ENCODE data around the gene NUP88. TPM values are rescaled to one million over a fixed set of nuclear protein-coding genes. Genes with fewer than 3 reads are reported as not detected.
A peak's percentile ranks its signal among the peaks of the same experiment; 100 is the strongest.

The NUP88 gene
- total RNA-seq, 1 donor from 2014 or later: 39.6 TPM

DNA sequence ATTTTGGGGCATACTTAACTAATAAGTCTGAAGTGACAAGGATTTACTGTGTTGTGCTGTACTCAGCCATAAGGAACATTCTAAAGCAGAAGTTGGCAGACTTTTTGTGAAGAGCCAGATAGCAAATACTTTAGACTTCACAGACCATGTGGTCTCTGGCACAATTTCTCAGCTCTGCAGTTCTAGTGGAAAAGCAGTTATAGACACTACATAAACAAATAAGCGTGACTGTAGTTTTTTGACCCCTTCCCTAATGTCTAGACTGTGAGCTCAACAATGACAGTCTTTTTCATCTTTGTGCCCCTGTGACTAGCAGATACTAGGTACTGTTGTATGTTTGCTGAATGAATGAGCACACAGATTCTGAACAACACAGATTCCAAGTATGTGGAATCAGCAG lies 5.4 kb upstream of the NUP88 start:
- DNase-seq (no peak), ATAC-seq (ENCODE audit: poor library complexity) (no peak)
- intact Hi-C loops (cut with DNase I): no loop called here

DNA sequence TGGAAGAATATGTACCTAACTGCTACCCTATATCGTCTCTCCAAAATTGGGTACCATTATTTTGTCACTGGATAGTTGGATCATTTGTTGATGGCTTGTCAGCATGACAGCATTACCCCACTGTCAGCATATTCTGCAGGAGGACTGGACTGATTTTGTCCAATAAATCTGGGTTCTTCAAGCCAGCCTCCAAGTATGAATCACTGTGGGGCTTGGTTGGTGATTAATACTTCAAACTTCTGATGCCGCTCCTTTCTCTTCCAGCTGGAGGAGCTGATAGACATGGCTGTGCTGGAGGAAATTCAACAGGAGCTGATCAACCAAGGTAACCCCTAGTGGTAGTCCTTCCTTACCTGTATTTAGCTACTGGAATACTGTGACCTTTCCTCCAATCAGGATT lies 3.0 kb upstream of the NUP88 start:
- DNase-seq (no peak), ATAC-seq (ENCODE audit: poor library complexity) (no peak)
- intact Hi-C loops (cut with DNase I): no loop called here

DNA sequence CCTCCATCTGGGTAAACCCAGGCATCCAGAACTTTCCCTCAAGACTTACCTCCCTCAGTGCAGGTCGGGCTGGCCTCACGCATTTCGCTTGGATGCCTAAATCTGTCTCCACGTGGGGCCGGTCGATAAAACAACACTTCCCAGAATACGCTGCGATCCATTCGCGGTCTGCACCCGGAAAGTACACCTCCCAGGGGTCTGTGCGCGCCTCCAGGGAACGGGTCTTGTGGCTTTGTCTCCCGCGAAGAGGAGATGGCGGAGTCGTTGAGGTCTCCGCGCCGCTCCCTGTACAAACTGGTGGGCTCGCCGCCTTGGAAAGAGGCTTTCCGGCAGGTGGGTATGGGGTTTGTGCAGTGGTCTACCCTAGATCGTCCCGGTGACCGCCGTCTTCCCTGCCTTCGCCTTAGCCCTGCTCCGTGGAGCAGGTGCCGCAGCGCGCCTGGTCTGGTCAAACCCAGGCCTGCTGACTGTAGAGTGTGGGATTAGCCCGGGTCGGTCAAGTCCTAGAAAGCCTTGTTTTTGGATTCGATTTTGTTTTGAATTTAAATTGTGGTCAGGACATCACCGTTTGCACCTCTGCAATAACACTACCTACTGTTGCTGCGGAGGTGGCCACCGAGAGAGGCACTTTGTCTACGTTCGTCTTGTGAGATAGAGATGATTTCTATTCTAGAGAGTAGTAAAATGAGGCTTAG lies 644 bp upstream of the NUP88 start, which contains the start of gene RPAIN:
RPAIN (plus strand) TSS at position 224 of the 695 bp plus-strand sequence; CDS start at position 253, 29 bp downstream.
- peak; percentile 93 for DNase-seq
- ATAC-seq (ENCODE audit: poor library complexity): peak; percentile 95
- intact Hi-C loops (cut with DNase I): no loop called here

DNA sequence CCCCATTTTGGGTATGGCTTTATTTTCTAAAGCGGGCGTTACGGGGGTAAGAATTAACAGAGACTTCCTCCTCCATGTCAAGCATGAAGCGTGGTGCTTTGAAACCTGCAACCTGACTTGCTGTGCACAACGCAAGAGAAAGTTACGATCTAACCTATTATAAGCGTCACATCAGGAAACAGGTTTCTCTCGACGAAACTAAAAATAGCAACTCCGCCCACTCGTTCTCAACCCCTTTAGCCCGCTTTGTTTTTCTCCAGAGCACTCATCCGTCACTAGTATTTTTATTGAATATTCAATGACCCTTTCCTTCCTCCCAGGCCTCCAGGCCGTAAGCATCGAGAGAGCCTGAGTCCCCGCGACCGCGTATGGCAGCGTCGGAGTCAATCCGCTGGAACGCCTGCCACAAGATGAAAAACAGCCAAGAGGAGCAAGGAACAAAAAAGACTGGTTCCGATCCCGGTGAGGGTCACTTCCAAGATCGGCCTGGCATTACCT lies 555 bp downstream of the NUP88 start:
- intact Hi-C loops (cut with DNase I): no loop called here
- no peak for DNase-seq

DNA sequence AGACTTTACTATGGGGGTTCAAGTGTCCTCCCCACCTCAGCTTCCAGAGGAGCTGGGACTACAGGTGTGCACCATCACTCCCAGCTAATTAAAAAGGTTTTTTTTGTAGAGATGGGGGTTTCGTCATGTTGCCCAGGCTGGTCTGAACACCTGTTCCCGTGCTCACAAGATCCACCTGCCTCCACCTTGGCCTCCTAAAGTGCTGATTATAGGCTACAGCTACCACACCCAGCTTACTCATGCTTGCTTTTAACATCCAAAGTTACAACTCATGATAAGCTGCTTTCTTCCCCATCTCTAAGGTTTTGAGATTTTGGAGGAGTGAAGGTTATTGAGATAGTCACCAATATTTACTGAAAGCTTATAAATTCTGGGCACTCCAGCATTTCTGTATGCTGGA lies 2.6 kb downstream of the NUP88 start:
- intact Hi-C loops (cut with DNase I): no loop called here
- ATAC-seq (ENCODE audit: poor library complexity): no peak
- DNase-seq: no peak

More for the DNA sequence above, 555 bp downstream of the NUP88 start:
- peak; percentile 6 for ATAC-seq (ENCODE audit: poor library complexity)

DNA sequence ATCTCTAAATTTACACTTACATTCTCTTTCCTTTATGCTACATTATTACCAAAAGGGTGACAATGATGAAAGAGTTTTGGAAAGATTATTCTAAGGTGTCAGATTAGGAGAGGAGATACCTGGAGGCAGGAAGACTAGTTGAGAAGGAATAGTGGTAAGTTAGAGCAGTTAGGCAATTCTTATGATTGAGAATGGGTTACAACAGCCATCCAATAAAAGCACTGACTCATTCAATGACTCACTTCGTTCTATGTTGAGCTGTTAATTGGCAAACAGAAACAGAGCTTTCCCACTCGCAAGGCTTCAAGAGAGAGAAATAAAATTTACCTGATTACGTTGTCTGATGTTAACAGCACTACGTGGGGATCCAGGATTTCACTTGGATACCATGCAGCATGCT lies 5.8 kb downstream of the NUP88 start:
- DNase-seq: no peak
- no peak for ATAC-seq (ENCODE audit: poor library complexity)
- intact Hi-C loops (cut with DNase I): no loop called here

DNA sequence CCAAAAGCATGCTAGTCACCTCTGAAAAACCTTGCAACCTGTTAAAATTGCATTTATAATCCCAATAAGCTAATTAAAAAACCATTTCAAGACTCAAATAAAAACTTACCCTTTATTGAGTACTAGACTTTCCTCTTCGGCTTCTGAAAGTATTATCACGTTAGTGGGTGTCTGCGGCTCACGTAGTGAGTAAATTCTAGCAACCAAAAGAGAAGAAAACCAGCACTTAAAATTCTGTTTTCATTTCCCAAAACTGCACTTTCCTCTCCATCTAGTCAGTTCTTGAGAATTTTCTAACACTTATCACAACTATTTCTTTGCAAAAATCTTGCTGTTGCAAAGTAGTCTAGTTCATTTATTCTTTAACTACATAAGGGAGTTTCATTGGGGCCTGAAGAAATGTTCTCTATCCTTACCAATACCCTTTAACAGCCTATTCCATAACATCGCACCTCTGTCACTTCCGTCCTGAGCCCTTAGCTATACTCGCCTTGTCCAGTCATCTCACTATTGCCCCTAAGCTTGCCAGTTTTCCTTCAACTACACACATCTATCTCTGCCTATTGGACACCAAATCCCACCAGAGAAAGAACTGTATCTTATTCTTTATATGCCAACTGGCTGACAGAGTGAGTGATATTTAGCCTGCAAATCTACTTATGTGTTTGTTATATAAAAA lies 8.7 kb downstream of the NUP88 start:
- intact Hi-C loops (cut with DNase I): no loop called here
- ATAC-seq (ENCODE audit: poor library complexity): no peak
- no peak for DNase-seq

DNA sequence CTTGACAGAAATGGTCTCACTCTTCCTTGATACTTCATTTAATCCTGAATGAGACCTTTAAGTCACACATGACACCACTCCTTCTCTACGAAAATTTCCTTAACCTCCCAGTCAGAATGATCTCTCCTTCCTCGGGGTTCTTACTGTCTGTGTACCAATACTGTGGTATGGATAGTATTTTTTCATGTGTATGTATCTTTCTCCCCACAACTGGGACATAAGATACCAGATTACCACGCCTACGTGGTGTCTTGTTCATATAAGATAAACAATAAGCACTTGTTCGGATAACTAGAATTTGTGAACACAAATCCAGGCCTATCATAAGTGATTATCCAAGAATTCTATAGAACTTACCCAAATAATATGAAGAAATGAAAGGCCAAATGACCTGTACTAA lies 11.3 kb downstream of the NUP88 start:
- ATAC-seq (ENCODE audit: poor library complexity) (no peak), DNase-seq (no peak)
- intact Hi-C loops (cut with DNase I): no loop called here

DNA sequence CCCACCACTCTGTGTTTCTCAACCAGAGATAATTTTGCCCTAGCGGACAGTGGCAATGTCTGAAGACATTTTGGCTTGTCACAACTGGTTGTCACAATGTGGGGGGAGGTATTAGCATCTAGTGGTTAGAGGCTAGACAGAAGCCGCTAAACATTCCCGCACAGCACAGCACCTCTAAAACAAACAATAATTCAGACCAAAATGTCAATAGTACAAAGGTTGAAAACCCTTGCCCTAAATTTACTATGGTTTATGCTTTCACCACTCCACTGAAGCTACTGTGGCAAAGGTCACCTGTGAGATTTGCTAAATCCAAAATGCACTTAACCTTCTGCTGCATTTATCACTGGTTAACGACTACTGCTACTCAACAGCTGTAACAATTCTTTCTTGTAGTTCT lies 14.1 kb downstream of the NUP88 start:
- intact Hi-C loops (cut with DNase I): no loop called here
- DNase-seq (no peak), ATAC-seq (ENCODE audit: poor library complexity) (no peak)

DNA sequence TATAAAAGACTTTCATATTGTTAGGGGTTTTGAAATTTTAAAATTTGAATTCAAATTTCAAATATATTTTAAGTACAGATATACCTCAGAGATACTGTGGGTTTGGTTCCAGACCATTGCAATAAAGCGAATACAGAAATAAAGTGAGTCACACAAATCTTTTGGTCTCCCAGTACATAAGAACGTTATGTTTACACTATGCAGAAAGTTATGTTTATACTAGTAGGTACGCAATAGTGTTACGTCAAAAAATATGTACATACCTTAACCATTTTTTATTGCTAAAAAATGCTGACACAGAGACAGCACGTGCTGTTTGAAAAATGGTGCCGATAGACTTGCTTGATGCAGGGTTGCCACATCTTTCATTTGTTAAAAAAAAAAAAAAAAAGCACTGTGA lies 19.7 kb downstream of the NUP88 start:
- DNase-seq (no peak), ATAC-seq (ENCODE audit: poor library complexity) (no peak)
- intact Hi-C loops (cut with DNase I): no loop called here

DNA sequence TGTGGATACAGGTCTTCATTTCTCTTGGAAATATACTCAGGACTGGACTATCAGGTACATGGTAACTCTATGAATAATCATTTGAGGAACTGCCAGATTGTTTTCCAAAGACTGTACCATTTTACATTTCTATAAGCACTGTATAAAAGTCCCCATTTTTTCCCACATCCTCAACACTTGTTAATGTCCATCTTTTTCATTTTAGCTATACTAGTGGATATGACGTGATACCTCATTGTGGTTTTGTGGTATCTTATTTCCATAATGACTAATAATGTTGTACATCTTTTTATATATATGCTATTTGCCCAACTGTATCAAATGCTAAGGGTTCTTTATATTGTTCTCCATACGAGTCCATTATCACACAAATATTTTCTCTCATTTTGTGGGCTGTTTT lies 22.9 kb downstream of the NUP88 start:
- DNase-seq (no peak), ATAC-seq (ENCODE audit: poor library complexity) (no peak)
- intact Hi-C loops (cut with DNase I): no loop called here

DNA sequence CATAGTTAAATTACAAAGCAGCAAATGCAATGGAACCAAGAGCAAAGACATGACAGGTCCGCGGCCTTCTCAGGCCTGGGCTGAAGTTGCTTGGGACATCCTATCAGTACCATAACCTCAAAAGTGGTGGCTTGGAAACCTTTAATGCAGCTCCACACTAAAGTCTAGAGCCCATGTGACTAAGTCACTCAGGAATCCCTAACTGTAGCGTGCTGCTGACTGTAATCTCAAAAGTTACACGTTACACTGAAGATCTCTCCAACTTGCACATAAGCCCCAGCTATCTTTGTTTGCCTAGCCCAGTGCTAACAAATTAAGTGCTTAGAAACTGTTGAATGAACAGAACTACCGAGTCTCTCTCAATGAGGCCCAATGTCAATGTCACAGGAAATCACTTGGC lies 27.8 kb downstream of the NUP88 start:
- DNase-seq: no peak
- no peak for ATAC-seq (ENCODE audit: poor library complexity)
- intact Hi-C loops (cut with DNase I): no loop called here

DNA sequence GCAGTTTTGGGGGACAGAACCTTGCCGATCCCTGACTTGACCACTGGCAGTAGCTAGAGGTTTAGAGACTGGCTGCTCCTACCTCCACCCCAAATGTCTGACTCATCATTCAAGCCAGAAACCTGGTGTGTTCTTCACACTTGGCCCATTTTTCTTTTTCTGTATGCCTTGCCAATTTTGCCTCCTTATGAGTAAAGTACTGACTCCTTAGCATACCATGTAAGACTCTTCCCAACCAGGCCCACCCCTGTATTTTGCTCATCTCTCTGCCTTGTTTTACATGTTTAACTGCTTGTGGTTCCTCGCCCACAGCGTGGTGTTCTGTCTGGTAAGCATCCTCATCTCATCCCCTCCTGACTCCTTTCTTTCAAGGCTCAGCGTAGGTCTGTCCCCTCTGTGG lies 37.9 kb downstream of the NUP88 start:
- intact Hi-C loops (cut with DNase I): no loop called here
- ATAC-seq (ENCODE audit: poor library complexity) (no peak), DNase-seq (no peak)

DNA sequence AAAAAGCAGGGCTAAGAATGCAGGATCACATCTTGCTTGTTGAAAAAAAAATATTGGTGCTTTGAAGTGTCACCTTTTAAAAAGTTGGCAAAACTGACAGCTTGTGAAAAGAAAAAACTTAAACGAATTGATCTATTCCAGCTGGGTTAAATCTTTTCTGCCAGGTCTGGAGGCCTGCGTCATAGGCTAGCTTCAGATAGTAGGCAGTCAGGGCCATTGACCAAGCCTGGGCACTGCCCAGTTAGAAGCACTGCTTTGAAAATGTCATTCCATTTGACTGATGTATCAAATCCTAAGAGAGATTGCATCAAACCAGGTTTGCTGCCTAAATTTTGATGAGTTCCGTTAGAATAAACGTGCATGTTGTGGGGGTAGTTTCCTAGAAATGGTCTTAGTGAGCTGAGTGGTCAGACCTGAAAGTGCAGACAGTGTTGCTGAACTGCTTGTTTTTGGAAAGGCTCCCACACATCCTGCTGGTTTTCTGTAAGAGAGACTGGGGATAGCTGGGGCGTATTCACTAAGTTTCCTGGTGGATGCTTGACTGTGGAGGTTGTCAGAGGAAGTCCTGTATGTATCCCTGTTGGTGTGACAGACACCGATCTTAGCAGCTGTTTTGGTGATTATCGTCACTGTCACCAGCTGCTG lies 38.8 kb downstream of the NUP88 start:
- DNase-seq (no peak), ATAC-seq (ENCODE audit: poor library complexity) (no peak)
- intact Hi-C loops (cut with DNase I): no loop called here

DNA sequence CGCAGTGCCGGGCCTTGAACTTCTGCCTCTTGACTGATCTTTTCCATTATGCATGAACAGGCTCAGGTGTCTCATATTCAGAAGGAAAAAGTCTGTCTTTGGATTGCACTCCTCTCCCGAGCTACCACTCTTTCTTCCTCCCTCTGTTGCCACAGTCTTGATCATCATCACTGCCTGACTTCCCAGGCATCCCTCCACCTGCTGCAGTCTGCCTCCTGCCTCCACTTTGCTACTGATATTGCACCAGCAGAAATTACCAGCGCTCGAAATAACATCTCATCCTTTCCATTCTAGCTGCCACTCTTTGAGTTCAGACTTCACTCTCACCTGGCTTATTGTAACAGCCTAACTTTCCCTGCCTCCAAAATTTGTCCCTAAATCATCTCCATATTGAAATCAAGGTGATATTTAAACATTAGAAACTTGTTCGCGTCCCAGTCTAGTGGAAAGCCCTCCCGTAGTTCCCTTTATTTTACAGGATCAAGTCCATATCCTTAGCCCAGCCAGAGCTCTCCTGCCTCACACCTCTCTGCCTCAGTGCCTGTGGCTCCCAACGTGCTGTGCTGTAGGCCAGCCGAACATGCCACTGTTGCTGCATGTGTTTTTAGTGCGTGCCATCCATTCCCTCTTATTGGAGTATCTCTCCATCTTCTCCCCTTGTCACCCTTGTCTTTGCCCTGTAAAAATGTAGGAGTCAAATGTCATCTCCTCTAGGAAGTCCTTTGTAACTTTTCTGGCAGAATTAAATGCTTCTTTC lies 39.9 kb downstream of the NUP88 start:
- ATAC-seq (ENCODE audit: poor library complexity) (no peak), DNase-seq (no peak)
- intact Hi-C loops (cut with DNase I): no loop called here

DNA sequence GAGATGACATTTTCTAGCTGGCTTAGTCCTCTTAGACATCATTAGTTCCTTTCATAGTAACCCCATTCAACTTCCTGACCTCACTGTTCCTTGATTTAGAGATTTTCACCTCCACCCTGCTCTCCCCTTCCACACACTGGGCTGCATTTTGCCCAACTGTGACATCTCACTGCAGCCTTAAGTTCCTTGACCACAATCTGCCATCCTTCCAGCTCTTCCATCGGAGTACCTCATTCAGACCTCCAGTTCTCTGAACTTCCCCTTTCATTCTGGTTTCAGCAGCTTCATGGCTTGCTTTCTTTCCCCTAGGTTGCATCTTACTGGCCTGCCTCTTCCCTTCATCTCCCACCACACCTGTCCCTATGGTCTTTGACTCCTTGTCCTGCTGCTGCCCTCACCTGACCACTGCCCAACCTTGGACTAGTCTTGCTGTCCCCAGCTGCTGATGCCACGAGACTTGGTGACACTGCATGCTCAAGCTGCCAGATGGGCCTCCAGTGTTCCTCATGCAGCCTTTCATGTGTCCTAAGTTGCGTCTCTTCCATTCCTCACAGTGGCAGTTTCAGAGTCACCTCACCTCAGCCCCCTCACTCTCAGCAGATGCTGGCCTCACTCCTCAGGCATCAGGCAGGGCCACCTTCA lies 40.8 kb downstream of the NUP88 start:
- ATAC-seq (ENCODE audit: poor library complexity) (no peak), DNase-seq (no peak)
- intact Hi-C loops (cut with DNase I): no loop called here

DNA sequence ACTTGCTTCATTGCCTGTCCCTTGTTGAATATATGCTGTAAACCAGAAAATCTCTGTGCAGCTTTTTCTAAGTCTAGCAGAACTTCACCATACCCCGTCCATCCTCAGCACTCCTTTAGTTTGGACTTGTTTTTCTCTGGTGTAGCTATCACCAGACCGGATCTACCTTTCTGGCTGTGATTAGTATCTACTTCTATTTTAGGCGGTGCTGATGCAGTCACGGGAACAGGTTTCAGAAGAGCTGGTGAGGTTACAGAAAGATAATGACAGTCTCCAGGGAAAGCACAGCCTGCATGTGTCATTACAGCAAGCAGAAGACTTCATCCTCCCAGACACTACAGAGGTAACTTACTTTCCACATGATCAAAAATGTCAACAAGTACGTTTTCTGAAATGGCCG lies 46.4 kb downstream of the NUP88 start:
- DNase-seq: no peak
- no peak for ATAC-seq (ENCODE audit: poor library complexity)
- intact Hi-C loops (cut with DNase I): no loop called here

DNA sequence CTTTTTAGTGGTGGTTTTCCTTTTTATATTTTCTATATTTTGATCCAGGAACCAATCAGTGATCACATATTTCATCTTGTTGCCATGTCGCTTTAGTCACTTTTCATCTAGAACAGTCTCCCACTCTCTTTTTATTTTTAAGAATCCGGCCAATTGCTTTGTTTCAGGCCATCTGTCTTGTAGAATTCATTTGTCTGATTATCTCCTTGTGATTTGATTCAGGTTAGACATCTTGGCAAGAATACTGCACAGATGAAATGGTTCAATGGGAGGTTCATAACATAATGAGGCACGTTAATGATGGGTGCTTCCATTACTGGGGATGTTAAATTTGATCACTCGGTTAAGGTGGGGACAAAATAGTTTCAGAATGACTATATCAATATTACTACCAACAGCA lies 49.1 kb downstream of the NUP88 start:
- DNase-seq: no peak
- intact Hi-C loops (cut with DNase I): no loop called here
- ATAC-seq (ENCODE audit: poor library complexity): no peak

DNA sequence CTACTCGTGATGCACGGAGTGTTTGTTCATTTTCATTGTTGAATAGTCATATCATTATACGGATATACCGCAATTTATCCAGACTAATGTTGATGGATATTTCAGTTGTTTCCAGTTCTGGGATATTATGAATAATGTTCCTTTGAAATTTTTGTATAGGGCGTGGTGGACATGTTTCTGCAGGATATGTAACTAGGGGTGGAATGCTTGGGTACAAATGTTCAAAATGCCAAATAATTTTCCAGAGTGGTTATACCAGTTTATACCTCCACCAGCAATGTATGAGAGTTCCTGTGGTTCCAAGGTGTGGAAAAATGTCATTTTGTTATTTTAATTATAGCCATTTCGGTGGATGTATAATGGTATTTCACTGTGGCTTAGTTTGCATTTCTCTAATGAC lies 53.6 kb downstream of the NUP88 start:
- intact Hi-C loops (cut with DNase I): no loop called here
- no peak for ATAC-seq (ENCODE audit: poor library complexity)
- DNase-seq: no peak
